ENCODE measurements around the gene SH3BGRL2.

DNA sequence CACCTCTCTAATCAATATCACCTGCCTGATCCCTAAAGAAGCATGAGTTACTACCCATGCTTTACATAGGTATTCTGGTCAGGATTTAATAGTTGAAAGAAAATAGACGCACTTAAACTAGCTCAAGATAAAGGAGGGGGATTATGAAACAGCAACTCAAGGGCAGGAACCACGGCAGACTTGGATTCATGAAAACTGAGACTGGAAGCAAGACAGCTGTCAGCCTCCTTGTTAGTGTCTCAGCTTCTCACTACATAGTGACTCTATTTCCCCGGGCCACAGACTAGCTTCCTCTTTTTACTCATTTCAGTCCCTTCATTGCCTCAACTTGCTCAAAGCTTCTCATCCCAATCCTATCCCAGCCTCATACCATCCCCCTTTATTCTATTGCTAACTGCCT, 4.3 kb upstream of the SH3BGRL2 start:
- TF ChIP-seq CTCF (IDR thresholded peaks at IDR 0.05) (no peak), POLR2A (IDR thresholded peaks at IDR 0.05) (no peak)
